GM19043 (cell line): ENCODE measurements around the gene GRPEL1.

ENCODE experiments used
- ATAC-seq: cut with Tn5 transposase; IDR thresholded peaks from one replicate; pipeline ENCODE4 v1.9.1; 2021; ENCODE audit warnings: low read depth; ENCODE audit not compliant: unreplicated experiment

The GRPEL1 gene

GRCh38 chr4:7027284-7027683, 40.6 kb downstream of the GRPEL1 start:
- no peak for ATAC-seq

GRCh38 chr4:7026107-7026506, 41.8 kb downstream of the GRPEL1 start:
- no peak for ATAC-seq

GRCh38 chr4:7025040-7025602, 42.7 kb downstream of the GRPEL1 start:
- ATAC-seq, result no peak

GRCh38 chr4:7024336-7024890, 43.5 kb downstream of the GRPEL1 start:
- no peak for ATAC-seq

- no peak for ATAC-seq
Measured at GRCh38 chr4:7023901-7024300, 44.0 kb downstream of the GRPEL1 start.

GRCh38 chr4:7023486-7023885, 44.4 kb downstream of the GRPEL1 start:
- no peak for ATAC-seq

- no peak for ATAC-seq
Measured at GRCh38 chr4:7021930-7022664, 45.8 kb downstream of the GRPEL1 start.

- no peak for ATAC-seq
Measured at GRCh38 chr4:7021355-7021754, 46.5 kb downstream of the GRPEL1 start.

GRCh38 chr4:7020856-7021255, 47.0 kb downstream of the GRPEL1 start:
- ATAC-seq, result no peak

- no peak for ATAC-seq
Measured at GRCh38 chr4:7020290-7020689, 47.6 kb downstream of the GRPEL1 start.

GRCh38 chr4:7019367-7019766, 48.5 kb downstream of the GRPEL1 start:
- no peak for ATAC-seq

- no peak for ATAC-seq
Measured at GRCh38 chr4:7018281-7018680, 49.6 kb downstream of the GRPEL1 start.

GRCh38 chr4:7017446-7018048, 50.3 kb downstream of the GRPEL1 start:
- no peak for ATAC-seq

- no peak for ATAC-seq
Measured at GRCh38 chr4:7016512-7016911, 51.4 kb downstream of the GRPEL1 start.

- no peak for ATAC-seq
Measured at GRCh38 chr4:7016086-7016485, 51.8 kb downstream of the GRPEL1 start.

GRCh38 chr4:7015383-7016035, 52.4 kb downstream of the GRPEL1 start:
- no peak for ATAC-seq

GRCh38 chr4:7014815-7015214, 53.0 kb downstream of the GRPEL1 start:
- ATAC-seq, result no peak

- no peak for ATAC-seq
Measured at GRCh38 chr4:7013175-7013574, 54.7 kb downstream of the GRPEL1 start.

GRCh38 chr4:7009564-7009963, 58.3 kb downstream of the GRPEL1 start:
- no peak for ATAC-seq
